PC-9 (cell line): ENCODE data around the gene MOK.

Source experiments
- CTCF ChIP-seq: fragments of 200-600 bp; sonication (generic); conservative IDR thresholded peaks from 2 replicates; pipeline ENCODE4 v1.6.1; 2017; ENCODE audit warnings: mixed run types, antibody characterized with exemption, mild to moderate bottlenecking, moderate library complexity
- EZH2 ChIP-seq: fragments of 200-600 bp; sonication (generic); IDR thresholded peaks from 2 replicates; pipeline ENCODE4 v1.8.0; 2017; ENCODE audit warnings: antibody characterized with exemption, low read depth

- TF ChIP-seq CTCF, result no peak
- no peak for TF ChIP-seq EZH2
Measured at GRCh38 chr14:102315121-102315520, 10.2 kb upstream of the MOK start.
